Keratinocyte (primary cell): ENCODE results near the gene DNAH12. TPM values are rescaled to one million over a fixed set of nuclear protein-coding genes. Genes with fewer than 3 reads are reported as not detected.

Source experiments
- DNase-seq: peaks from one replicate; pipeline ENCODE4 v3.0.0-alpha.2; 2011; ENCODE audit warnings: low read depth, missing footprints, low spot score
- FAIRE-seq: peaks from 2 replicates; lab custom pipeline; 2011; peaks lifted over from hg19 to GRCh38; lab: Jason Lieb, UNC
- H2AFZ ChIP-seq: 2 replicates; pipeline ENCODE4 v1.6.0; 2012; ENCODE audit warnings: low read length, control low read depth, inconsistent platforms; ENCODE audit not compliant: control insufficient read depth
- H3K27ac ChIP-seq: 2 replicates; pipeline ENCODE4 v1.5.1; 2011; ENCODE audit warnings: low read length; ENCODE audit not compliant: control insufficient read depth, insufficient read depth
- H3K27me3 ChIP-seq: 3 replicates; pipeline ENCODE4 v1.6.0; 2011; ENCODE audit warnings: low read length; ENCODE audit not compliant: control insufficient read depth, insufficient read depth; ENCODE audit errors: extremely low read depth
- H3K36me3 ChIP-seq, 2 experiments: 2 replicates in 1 of 2; 3 replicates in 1 of 2; pipeline ENCODE4 v1.5.1; 2011; ENCODE audit warnings: low read length in 2 of 2, mild to moderate bottlenecking in 1 of 2; ENCODE audit not compliant: control insufficient read depth in 2 of 2, insufficient read depth in 2 of 2; ENCODE audit errors: extremely low read depth in 1 of 2
- H3K4me1 ChIP-seq: 3 replicates; pipeline ENCODE4 v1.5.1; 2011; ENCODE audit warnings: low read length; ENCODE audit not compliant: control insufficient read depth, insufficient read depth; ENCODE audit errors: extremely low read depth
- H3K4me2 ChIP-seq: 3 replicates; pipeline ENCODE4 v1.6.0; 2011; ENCODE audit warnings: low read depth, low read length; ENCODE audit not compliant: control insufficient read depth, insufficient read depth; ENCODE audit errors: extremely low read depth
- H3K4me3 ChIP-seq, 3 experiments: fragments of 200-600 bp in 1 of 3; sonication (generic) in 1 of 3; 2 replicates in 2 of 3; 3 replicates in 1 of 3; pipeline ENCODE4 v1.5.1; 2011 to 2016; ENCODE audit warnings: low read length in 3 of 3, mild to moderate bottlenecking in 3 of 3, control low read depth in 2 of 3, inconsistent platforms in 1 of 3, low read depth in 1 of 3, mixed read lengths in 1 of 3, mixed run types in 1 of 3, moderate library complexity in 1 of 3; ENCODE audit not compliant: control insufficient read depth in 2 of 3, insufficient read depth in 2 of 3; ENCODE audit errors: extremely low read depth in 1 of 3
- H3K79me2 ChIP-seq: 2 replicates; pipeline ENCODE4 v1.6.0; 2012; ENCODE audit warnings: low read length; ENCODE audit not compliant: control insufficient read depth, insufficient read depth
- H3K9ac ChIP-seq: 3 replicates; pipeline ENCODE4 v1.6.0; 2011; ENCODE audit warnings: low read length; ENCODE audit not compliant: control insufficient read depth, insufficient read depth; ENCODE audit errors: extremely low read depth
- H3K9me1 ChIP-seq: 3 replicates; pipeline ENCODE4 v1.6.0; 2011; ENCODE audit warnings: low read length; ENCODE audit not compliant: control insufficient read depth, insufficient read depth; ENCODE audit errors: extremely low read depth
- H3K9me3 ChIP-seq: 2 replicates; pipeline ENCODE4 v1.5.1; 2012; ENCODE audit warnings: low read depth, low read length; ENCODE audit not compliant: control insufficient read depth
- H4K20me1 ChIP-seq: 3 replicates; pipeline ENCODE4 v1.6.0; 2011; ENCODE audit warnings: low read length; ENCODE audit not compliant: control insufficient read depth, insufficient read depth; ENCODE audit errors: extremely low read depth
- EZH2 ChIP-seq: IDR thresholded peaks from one replicate; pipeline ENCODE4 v1.6.1; 2012; ENCODE audit warnings: inconsistent platforms, mild to moderate bottlenecking, low read length, moderate library complexity
- dilution Hi-C: fragments of 300-500 bp; cut with MboI; formaldehyde crosslinking; loops from one replicate; pipeline ENCODE4 v1.7.0; 2020; ENCODE audit warnings: low sequenced_read_pairs; ENCODE audit not compliant: extremely low pct_ligation_motif_present
- polyA plus RNA-seq, 5 experiments: library from polyadenylated mRNA; depleted of rRNA in 3 of 5; stranded (reverse) in 3 of 5; stranded (forward) in 1 of 5; unstranded in 1 of 5; fragments of >200 nt; gene quantifications; 1 replicate in 1 of 5; 2 replicates in 3 of 5; 3 replicates in 1 of 5; pipeline versions ENCODE4 v1.2.1 to v1.2.3, GENCODE V29; 2011 to 2012; ENCODE audit warnings: missing spikeins in 2 of 5, low read depth in 1 of 5, low replicate concordance in 1 of 5
- TF ChIP-seq, protein P1 (sequence below), 3 experiments: IDR thresholded peaks in 1 of 3; conservative IDR thresholded peaks in 1 of 3; optimal IDR thresholded peaks in 1 of 3; 2 replicates in 2 of 3; 3 replicates in 1 of 3; pipeline versions ENCODE3 to v1.5.1; 2011; ENCODE audit warnings: low read length in 3 of 3, mild to moderate bottlenecking in 3 of 3, moderate library complexity in 2 of 3, control low read depth in 1 of 3, inconsistent platforms in 1 of 3; ENCODE audit not compliant: insufficient read depth in 2 of 3; ENCODE audit errors: extremely low read depth in 1 of 3

DNAH12 gene
- polyA plus RNA-seq, 1 donor (not counting 4 experiments of a cell fraction or from before 2014, with no cell fraction given) = not detected

DNA sequence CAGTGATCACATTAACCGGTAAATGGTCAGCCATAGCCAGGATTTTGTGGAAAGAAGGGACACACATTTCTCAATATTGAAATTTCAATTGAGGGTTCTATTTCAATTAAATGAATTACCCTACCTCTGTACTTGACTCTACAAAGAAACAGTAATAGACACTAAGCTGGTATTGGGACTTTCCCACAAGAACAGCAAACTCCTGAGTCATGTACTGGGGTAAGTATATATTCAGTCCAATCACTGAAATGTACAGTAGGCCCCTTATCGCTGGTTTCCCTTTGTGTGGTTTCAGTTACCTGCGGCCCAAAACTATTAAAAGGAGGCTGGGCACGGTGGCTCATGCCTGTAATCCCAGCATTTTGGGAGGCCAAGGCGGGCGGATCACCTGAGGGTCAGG lies 269.3 kb downstream of the DNAH12 start:
- dilution Hi-C loops = no loop called here
- Histone ChIP-seq H3K9ac (no peak overlapping the region), H3K9me3 (no peaks in the 10 kb centered on the region), H2AFZ (no peak overlapping the region), H3K79me2 (no peaks in the 10 kb centered on the region), H3K4me2 (no peak overlapping the region), H4K20me1 (no peaks in the 10 kb centered on the region), H3K9me1 (no peaks in the 10 kb centered on the region), H3K4me3 (no peak overlapping the region), H3K4me1 (no peaks in the 10 kb centered on the region), H3K27ac (no peak overlapping the region), H3K36me3 (no peaks in the 10 kb centered on the region), H3K27me3 (no peaks in the 10 kb centered on the region)
- TF ChIP-seq EZH2 = no peak
- TF ChIP-seq, protein P1, sequence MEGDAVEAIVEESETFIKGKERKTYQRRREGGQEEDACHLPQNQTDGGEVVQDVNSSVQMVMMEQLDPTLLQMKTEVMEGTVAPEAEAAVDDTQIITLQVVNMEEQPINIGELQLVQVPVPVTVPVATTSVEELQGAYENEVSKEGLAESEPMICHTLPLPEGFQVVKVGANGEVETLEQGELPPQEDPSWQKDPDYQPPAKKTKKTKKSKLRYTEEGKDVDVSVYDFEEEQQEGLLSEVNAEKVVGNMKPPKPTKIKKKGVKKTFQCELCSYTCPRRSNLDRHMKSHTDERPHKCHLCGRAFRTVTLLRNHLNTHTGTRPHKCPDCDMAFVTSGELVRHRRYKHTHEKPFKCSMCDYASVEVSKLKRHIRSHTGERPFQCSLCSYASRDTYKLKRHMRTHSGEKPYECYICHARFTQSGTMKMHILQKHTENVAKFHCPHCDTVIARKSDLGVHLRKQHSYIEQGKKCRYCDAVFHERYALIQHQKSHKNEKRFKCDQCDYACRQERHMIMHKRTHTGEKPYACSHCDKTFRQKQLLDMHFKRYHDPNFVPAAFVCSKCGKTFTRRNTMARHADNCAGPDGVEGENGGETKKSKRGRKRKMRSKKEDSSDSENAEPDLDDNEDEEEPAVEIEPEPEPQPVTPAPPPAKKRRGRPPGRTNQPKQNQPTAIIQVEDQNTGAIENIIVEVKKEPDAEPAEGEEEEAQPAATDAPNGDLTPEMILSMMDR (optimal IDR thresholded peaks at IDR 0.05 in 1 of 3, IDR thresholded peaks at IDR 0.05 in 1 of 3, conservative IDR thresholded peaks at IDR 0.05 in 1 of 3; ENCODE audit: extremely low read depth in 1 of 3, insufficient read depth in 2 of 3, low read length in 3 of 3) = no peak
- FAIRE-seq (no peak), DNase-seq (no peak)

DNA sequence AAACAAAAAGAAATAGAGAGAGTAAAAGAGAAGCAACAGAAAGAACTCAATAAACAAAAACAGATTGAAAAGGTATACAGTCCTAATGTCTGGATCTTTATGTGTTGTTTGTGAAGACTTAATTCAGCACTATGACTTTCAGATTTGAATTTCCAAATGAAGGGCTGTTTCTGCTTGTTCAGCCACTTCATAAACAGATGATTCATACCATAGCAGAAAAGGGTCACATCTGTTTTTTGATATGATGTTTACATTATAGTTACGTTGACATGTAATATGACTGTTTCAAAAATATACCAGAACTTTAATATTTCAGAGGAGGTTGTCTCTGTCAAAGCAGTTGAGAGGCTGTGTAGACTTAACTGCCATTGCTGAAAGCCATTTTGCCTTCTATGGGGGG lies 275.7 kb downstream of the DNAH12 start:
- no peak overlapping the region for H3K4me3 ChIP-seq

More for the DNA sequence above, 275.7 kb downstream of the DNAH12 start:
- dilution Hi-C loops = no loop called here
- Histone ChIP-seq H3K36me3 (peaks cover 2 to 6% of the 10 kb centered on the region in 2 experiments), H3K4me1 (no peaks in the 10 kb centered on the region), H3K9me3 (no peaks in the 10 kb centered on the region), H4K20me1 (no peaks in the 10 kb centered on the region), H3K27me3 (no peaks in the 10 kb centered on the region), H3K9ac (no peak overlapping the region), H3K9me1 (no peaks in the 10 kb centered on the region), H3K4me2 (no peak overlapping the region), H3K27ac (no peak overlapping the region), H3K79me2 (no peaks in the 10 kb centered on the region), H2AFZ (no peak overlapping the region)
- no peak for DNase-seq
- FAIRE-seq = no peak
- TF ChIP-seq, protein P1 (optimal IDR thresholded peaks at IDR 0.05 in 1 of 3, IDR thresholded peaks at IDR 0.05 in 1 of 3, conservative IDR thresholded peaks at IDR 0.05 in 1 of 3; ENCODE audit: extremely low read depth in 1 of 3, insufficient read depth in 2 of 3, low read length in 3 of 3) = no peak
- TF ChIP-seq EZH2 = no peak
